Measurements from ENCODE around the gene SLC4A2.

Gene SLC4A2

GRCh38 chr7:151103973-151104372, 44.6 kb downstream of the SLC4A2 start:
- Histone ChIP-seq H3K36me3 (ENCODE audit: control insufficient read depth, insufficient read depth, low read length) (no peaks in the 10 kb centered on the region), H3K27me3 (replicated peaks; ENCODE audit: control insufficient read depth, insufficient read depth, low read length) (no peaks in the 10 kb centered on the region), H3K4me3 (replicated peaks; ENCODE audit: low read depth, low read length) (no peak overlapping the region)
- TF ChIP-seq CTCF (IDR thresholded peaks at IDR 0.05; ENCODE audit: insufficient read depth, low read length, poor library complexity, severe bottlenecking), result no peak
- no peak for DNase-seq (ENCODE audit: extremely low read depth, insufficient read length)

- no peaks in the 10 kb centered on the region for H3K36me3 ChIP-seq (ENCODE audit: control insufficient read depth, insufficient read depth, low read length)
- H3K27me3 ChIP-seq (replicated peaks; ENCODE audit: control insufficient read depth, insufficient read depth, low read length), result no peaks in the 10 kb centered on the region
- no peak overlapping the region for H3K4me3 ChIP-seq (replicated peaks; ENCODE audit: low read depth, low read length)
- DNase-seq (ENCODE audit: extremely low read depth, insufficient read length), result no peak
- TF ChIP-seq CTCF (IDR thresholded peaks at IDR 0.05; ENCODE audit: insufficient read depth, low read length, poor library complexity, severe bottlenecking), result no peak
These were observed 45.2 kb downstream of the SLC4A2 start for GRCh38 chr7:151104411-151105235.

- no peaks in the 10 kb centered on the region for H3K27me3 ChIP-seq (replicated peaks; ENCODE audit: control insufficient read depth, insufficient read depth, low read length)
- no peak for DNase-seq (ENCODE audit: extremely low read depth, insufficient read length)
- H3K36me3 ChIP-seq (ENCODE audit: control insufficient read depth, insufficient read depth, low read length), result no peaks in the 10 kb centered on the region
- H3K4me3 ChIP-seq (replicated peaks; ENCODE audit: low read depth, low read length), result no peak overlapping the region
- no peak for TF ChIP-seq CTCF (IDR thresholded peaks at IDR 0.05; ENCODE audit: insufficient read depth, low read length, poor library complexity, severe bottlenecking)
These were observed 48.5 kb downstream of the SLC4A2 start for GRCh38 chr7:151107882-151108281.

GRCh38 chr7:151109094-151110048, 50.0 kb downstream of the SLC4A2 start:
- no peaks in the 10 kb centered on the region for H3K27me3 ChIP-seq (replicated peaks; ENCODE audit: control insufficient read depth, insufficient read depth, low read length)
- H3K36me3 ChIP-seq (ENCODE audit: control insufficient read depth, insufficient read depth, low read length), result no peaks in the 10 kb centered on the region
- TF ChIP-seq CTCF (IDR thresholded peaks at IDR 0.05; ENCODE audit: insufficient read depth, low read length, poor library complexity, severe bottlenecking), result no peak
- H3K4me3 ChIP-seq (replicated peaks; ENCODE audit: low read depth, low read length), result no peak overlapping the region
- no peak for DNase-seq (ENCODE audit: extremely low read depth, insufficient read length)

GRCh38 chr7:151110236-151110940, 51.0 kb downstream of the SLC4A2 start:
- no peaks in the 10 kb centered on the region for H3K36me3 ChIP-seq (ENCODE audit: control insufficient read depth, insufficient read depth, low read length)
- no peaks in the 10 kb centered on the region for H3K27me3 ChIP-seq (replicated peaks; ENCODE audit: control insufficient read depth, insufficient read depth, low read length)
- TF ChIP-seq CTCF (IDR thresholded peaks at IDR 0.05; ENCODE audit: insufficient read depth, low read length, poor library complexity, severe bottlenecking), result no peak
- H3K4me3 ChIP-seq (replicated peaks; ENCODE audit: low read depth, low read length), result no peak overlapping the region
- no peak for DNase-seq (ENCODE audit: extremely low read depth, insufficient read length)

All from GM06990 (cell line).